HG03066 (cell line): Measurements from ENCODE around the gene CSN1S1.
"Not testable (repeated sequence)": the region's sequence is repeated elsewhere in the genome, so short reads cannot be mapped to it uniquely, and the experiment has no call there.

Experiments
- ATAC-seq: cut with Tn5 transposase; IDR thresholded peaks from one replicate; pipeline ENCODE4 v1.9.1; 2021; ENCODE audit warnings: low read depth; ENCODE audit not compliant: unreplicated experiment

CSN1S1 gene, protein sequence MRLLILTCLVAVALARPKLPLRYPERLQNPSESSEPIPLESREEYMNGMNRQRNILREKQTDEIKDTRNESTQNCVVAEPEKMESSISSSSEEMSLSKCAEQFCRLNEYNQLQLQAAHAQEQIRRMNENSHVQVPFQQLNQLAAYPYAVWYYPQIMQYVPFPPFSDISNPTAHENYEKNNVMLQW

GRCh38 chr4:69930768-69931167, at the start of gene CSN1S1:
Gene CSN1S1, plus strand, starts transcription at chr4:69931068. Its CDS starts 1,488 bp downstream, at chr4:69932556.
- no peak for ATAC-seq

- ATAC-seq: peak; percentile 71
Observed at GRCh38 chr4:69881173-69881773, 49.6 kb upstream of the CSN1S1 start.

GRCh38 chr4:69882150-69882549, 48.7 kb upstream of the CSN1S1 start:
- no peak for ATAC-seq

DNA sequence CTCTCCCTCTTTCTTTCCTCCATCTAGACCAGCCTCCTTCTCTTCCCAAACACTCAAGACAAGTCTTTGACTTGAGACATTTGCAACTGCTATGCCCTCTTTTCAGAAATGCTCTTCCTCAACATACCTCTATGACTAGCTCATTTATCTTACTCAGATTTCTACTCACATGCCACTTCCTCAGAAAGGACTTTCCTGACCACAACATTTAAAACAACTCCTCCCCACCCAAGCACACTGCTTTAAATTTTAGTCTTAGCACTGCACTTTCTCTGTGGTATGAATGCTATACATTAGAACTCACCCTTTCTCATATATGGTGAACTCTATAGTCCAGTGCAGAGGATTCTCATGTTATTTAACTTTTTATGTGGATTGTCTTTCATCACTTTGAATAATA, 42.5 kb upstream of the CSN1S1 start:
- ATAC-seq: no peak

DNA sequence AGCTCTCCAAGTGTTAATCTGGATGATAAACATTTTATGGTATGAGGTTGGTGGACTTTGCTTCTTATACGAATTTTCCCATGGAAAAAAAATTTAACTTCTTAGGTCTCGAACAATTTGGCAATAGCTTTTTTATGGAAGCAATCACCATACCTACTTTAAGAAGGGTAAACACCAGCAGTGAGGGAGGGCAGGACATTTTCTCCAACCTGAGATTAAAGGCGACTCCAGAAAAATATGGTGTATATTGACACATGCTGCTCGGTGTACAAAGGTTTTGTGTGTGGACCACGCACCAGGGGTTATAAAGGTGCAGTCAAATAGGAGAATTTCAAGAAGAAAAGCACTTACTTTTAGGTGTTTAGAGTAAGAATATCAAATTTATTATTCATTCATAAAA, 36.7 kb upstream of the CSN1S1 start:
- ATAC-seq: no peak

GRCh38 chr4:69894721-69895120, 36.1 kb upstream of the CSN1S1 start:
- no peak for ATAC-seq

DNA sequence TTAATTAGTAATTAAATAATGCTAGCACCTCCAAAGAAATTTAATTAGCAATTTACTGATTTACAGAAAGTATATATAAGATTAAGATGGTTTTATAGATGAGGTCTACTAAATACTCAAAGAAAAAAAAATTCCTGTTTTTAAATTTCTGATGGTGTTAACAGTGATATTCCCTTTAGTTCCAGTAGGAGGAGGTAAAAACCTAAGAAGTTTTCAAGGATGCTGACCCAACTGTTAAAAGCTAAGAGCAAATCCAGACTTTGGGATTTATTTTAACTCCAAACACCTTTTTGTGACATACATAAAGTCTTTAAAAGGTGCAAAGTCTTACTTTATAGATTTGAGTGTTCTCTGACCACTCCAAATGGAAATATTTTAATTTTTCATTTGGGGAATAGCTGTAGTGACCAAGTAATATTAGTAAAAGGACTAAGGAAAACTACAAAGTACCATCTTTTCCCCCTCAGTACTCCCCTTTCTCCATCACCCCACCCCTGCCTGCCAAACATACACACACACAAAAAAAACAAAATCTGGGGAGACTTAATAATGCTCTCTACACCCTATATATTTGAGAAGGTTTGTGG, 34.2 kb upstream of the CSN1S1 start:
- ATAC-seq: no peak

DNA sequence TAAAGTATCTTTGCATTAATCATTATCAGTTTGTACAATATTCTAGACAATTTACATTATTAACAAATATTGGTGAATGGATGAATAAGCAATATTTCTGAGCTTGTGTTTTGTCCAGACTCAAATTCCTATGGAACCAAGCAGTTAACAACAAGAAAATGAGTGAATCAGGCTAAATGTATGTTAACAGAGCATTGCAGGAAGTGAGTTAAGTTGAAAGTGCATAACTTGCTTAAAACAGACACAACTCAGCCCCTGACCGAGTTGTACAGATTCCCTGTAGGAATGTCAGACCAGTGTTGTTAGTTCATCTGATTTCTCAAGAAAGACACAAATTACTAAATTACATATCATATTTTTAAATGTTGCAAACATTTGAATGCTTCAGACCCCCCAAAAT, 23.7 kb upstream of the CSN1S1 start:
- no peak for ATAC-seq

DNA sequence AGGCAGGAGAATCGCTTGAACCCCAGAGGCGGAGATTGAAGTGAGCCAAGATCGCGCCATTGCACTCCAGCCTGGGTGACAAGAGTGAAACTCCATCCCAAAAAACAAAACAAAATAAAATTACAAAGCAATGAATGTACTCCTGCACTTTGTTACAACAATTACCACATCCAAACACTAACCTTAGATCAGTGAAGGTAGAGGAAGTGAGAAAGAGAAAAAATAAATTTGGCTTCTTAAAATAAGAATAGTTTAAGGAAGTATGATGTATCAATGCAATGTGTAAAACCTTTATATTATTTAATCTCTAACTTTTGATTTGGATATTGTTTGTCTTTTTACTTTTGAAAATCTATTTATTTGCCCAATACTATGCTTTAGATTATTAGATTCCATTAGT, 21.7 kb upstream of the CSN1S1 start:
- no peak for ATAC-seq

GRCh38 chr4:69910016-69910782, 20.7 kb upstream of the CSN1S1 start:
- no peak for ATAC-seq

GRCh38 chr4:69920874-69921273, 10.0 kb upstream of the CSN1S1 start:
- ATAC-seq: no peak

DNA sequence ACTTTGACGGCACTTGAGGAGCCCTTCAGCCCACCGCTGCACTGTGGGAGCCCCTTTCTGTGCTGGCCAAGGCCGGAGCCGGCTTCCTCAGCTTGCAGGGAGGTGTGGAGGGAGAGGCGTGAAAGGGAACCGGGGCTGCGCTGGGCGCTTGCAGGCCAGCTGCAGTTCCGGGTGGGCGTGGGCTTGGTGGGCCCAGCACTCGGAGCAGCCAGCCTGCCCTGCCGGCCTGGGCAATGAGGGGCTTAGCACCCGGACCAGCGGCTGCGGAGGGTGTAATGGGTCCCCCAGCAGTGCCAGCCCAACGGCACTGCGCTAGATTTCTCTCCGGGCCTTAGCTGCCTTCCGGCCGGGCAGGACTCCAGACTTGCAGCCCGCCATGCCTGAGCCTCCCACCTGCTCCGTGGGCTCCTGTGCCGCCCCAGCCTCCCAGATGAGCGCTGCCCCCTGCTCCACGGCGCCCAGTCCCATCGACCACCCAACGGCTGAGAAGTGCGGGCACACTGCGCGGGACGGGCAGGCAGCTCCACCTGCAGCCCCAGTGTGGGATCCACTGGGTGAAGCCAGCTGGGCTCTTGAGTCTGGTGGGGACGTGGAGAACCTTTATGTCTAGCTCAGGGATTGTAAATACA, 7.0 kb upstream of the CSN1S1 start:
- ATAC-seq: not testable (repeated sequence)

DNA sequence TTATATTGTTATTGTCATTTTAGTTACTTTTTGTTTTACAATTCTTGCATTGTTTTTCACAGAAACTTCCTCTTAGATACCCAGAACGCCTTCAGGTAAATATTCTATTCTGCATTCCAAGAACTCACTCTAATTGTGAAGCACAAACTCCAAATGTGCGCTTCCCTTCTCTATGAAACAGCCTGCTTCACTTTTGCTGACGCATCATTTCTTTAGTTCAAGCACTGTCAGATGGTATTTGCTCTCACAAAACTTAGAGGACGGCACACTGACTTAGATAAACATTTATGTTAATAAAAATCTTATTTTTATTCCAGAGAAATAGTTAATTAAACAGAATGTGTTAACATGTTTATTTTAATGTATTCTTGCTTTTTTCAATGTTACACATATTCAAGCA, 3.3 kb downstream of the CSN1S1 start:
- no peak for ATAC-seq

GRCh38 chr4:69936566-69936965, 5.7 kb downstream of the CSN1S1 start:
- no peak for ATAC-seq

GRCh38 chr4:69951602-69952001, 20.7 kb downstream of the CSN1S1 start:
- ATAC-seq: no peak

GRCh38 chr4:69957209-69957608, 26.3 kb downstream of the CSN1S1 start:
- no peak for ATAC-seq

DNA sequence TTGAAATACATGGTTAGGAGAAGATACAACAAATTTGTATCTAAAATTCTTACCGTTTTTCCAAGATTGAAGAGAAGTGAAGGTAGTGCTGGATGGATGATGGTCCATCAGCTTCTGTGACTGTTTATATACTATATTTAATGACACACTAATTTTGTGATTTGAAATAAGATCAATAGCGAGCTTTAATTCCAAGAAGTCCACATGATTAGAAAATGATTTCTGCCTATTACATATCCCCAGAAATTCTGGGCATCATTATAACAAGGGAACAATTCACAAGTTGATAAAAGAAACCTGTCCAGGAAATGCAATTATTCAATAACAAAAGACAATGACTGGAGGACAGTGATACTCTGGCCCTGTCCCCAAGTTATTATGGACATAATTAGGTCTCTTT, 34.8 kb downstream of the CSN1S1 start, which contains the start of gene CSN2:
Gene CSN2 (minus strand): TSS at position 101 of the 400 bp plus-strand sequence. CDS start 4,733 bp downstream, outside the sequence.
- ATAC-seq: no peak

DNA sequence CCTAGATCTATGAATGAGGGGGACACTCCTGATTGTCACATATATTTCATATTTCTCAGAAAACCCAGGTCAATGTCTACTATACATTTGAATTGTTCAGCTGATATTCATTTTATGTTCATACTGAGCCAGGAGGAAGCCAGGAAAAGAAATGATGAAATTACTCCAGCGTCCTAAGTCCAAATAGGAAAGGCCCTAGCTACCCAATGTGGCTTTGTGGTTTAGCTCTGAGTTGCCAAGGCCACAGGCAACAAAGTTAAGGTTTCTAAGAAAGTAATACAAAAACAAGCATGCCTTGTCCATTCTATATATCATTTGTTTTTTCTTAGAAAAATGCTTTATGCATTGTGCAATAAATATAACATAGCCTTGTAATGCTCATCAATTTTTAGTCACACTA, 39.2 kb downstream of the CSN1S1 start:
- ATAC-seq: no peak

- ATAC-seq: no peak
Observed at GRCh38 chr4:69974631-69975030, 43.8 kb downstream of the CSN1S1 start.

GRCh38 chr4:69977582-69977981, 46.7 kb downstream of the CSN1S1 start:
- ATAC-seq: no peak

DNA sequence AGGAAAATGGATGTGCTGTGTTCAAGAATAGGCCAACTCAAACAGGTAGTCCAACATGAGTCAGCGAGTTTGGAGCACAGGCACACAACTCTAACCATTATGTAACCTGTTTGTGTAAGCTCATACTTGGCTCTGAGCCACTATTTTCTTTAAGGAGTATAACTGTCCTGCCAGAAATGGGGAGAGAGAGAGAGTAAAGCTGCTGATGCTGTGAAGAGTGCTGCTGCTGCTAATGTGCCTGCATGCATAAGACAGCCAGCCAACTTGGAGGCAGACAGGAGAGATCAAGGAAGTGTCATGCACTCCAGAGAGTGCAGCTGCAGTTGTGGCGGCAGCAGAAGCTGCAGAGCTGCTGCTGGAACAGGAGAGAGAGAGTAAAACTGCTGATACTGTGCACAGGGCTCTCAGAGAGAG, 53.2 kb downstream of the CSN1S1 start:
- ATAC-seq: no peak
